HepG2 (cell line): ENCODE measurements around the gene WFDC9. TPM values are rescaled to one million over a fixed set of nuclear protein-coding genes. Genes with fewer than 3 reads are reported as not detected.

Experiments
- ATAC-seq: fragments of 200-7000 bp; cut with Tn5 transposase; 3 replicates; pipeline ENCODE4 v1.9.1; 2020; ENCODE audit warnings: mild to moderate bottlenecking, moderate library complexity
- BruUV-seq: library from RNA; stranded (reverse); fragments of 400-500 nt; replicated peaks from 2 replicates; lab custom pipeline; 2021; lab: Mats Ljungman, UMichigan
- CTCF ChIA-PET: fragments of 300-600 bp; formaldehyde crosslinking; extraction: SDS; loops from one replicate; lab custom pipeline; 2021; ENCODE audit warnings: low total read pairs, inconsistent platforms, low intra/inter-chr PET ratio; lab: Yijun Ruan, JAX
- POLR2A ChIA-PET: fragments of 350-600 bp; sonication (Branson Sonifier 250); formaldehyde crosslinking; loops from one replicate; lab custom pipeline; 2020; ENCODE audit warnings: antibody characterized with exemption, inconsistent platforms; lab: Yijun Ruan, JAX
- DNase-seq: peaks from one replicate; pipeline ENCODE4 v3.0.0-alpha.2; 2015; ENCODE audit warnings: low spot score
- FAIRE-seq: peaks from 3 replicates; lab custom pipeline; 2011; peaks lifted over from hg19 to GRCh38; lab: Jason Lieb, UNC
- H2AFZ ChIP-seq: one replicate; pipeline ENCODE4 v1.6.1; 2011; ENCODE audit warnings: low read length, inconsistent platforms
- H3K27ac ChIP-seq: fragments of 300-600 bp; 3 replicates; pipeline ENCODE4 v1.8.0; 2011; ENCODE audit warnings: mixed run types, mild to moderate bottlenecking, mixed read lengths, low read length, inconsistent platforms; ENCODE audit not compliant: insufficient read depth; ENCODE audit errors: extremely low read length
- H3K27me3 ChIP-seq, 2 experiments: fragments of 200-600 bp in 1 of 2; 2 replicates in 1 of 2; 3 replicates in 1 of 2; pipeline versions ENCODE4 v1.6.0 to v1.8.0; 2011; ENCODE audit warnings: low read length in 2 of 2, mild to moderate bottlenecking in 2 of 2, moderate library complexity in 2 of 2, inconsistent platforms in 1 of 2; ENCODE audit not compliant: insufficient read depth in 2 of 2, control insufficient read depth in 1 of 2
- H3K36me3 ChIP-seq, 2 experiments: fragments of 200-600 bp in 1 of 2; replicated peaks in 1 of 2; 2 replicates in 1 of 2; 3 replicates in 1 of 2; pipeline versions ENCODE4 v1.5.1 to v1.8.0; 2011; ENCODE audit warnings: low read length in 2 of 2, inconsistent platforms in 1 of 2; ENCODE audit not compliant: insufficient read depth in 2 of 2, control insufficient read depth in 1 of 2
- H3K4me1 ChIP-seq: 2 replicates; pipeline ENCODE4 v1.5.1; 2012; ENCODE audit warnings: low read length, inconsistent platforms; ENCODE audit not compliant: insufficient read depth
- H3K4me2 ChIP-seq: 2 replicates; pipeline ENCODE4 v1.6.0; 2011; ENCODE audit warnings: low read depth, low read length, inconsistent platforms
- H3K4me3 ChIP-seq, 3 experiments: fragments of 200-600 bp in 1 of 3; sonication (generic), shearing (Covaris generic) in 1 of 3; replicated peaks in 1 of 3; 2 replicates each; pipeline ENCODE4 v1.5.1; 2011 to 2016; ENCODE audit warnings: low read length in 3 of 3, inconsistent platforms in 2 of 3, low read depth in 2 of 3, mild to moderate bottlenecking in 2 of 3, control low read depth in 1 of 3, mixed read lengths in 1 of 3; ENCODE audit not compliant: insufficient read depth in 1 of 3
- H3K79me2 ChIP-seq: one replicate; pipeline ENCODE4 v1.6.1; 2011; ENCODE audit warnings: low read length, inconsistent platforms; ENCODE audit not compliant: insufficient read depth
- H3K9ac ChIP-seq: 2 replicates; pipeline ENCODE4 v1.6.0; 2011; ENCODE audit warnings: mild to moderate bottlenecking, low read depth, low read length, inconsistent platforms; ENCODE audit not compliant: insufficient read depth
- H3K9me3 ChIP-seq: 2 replicates; pipeline ENCODE4 v1.5.1; 2012; ENCODE audit warnings: mild to moderate bottlenecking, low read length
- H4K20me1 ChIP-seq: 2 replicates; pipeline ENCODE4 v1.6.0; 2011; ENCODE audit warnings: inconsistent platforms, mild to moderate bottlenecking, low read length, moderate library complexity; ENCODE audit not compliant: insufficient read depth
- AHR ChIP-seq: IDR thresholded peaks from 2 replicates; pipeline ENCODE4 v1.6.1; 2018; ENCODE audit warnings: missing genetic modification reagents, missing compliant biosample characterization
- ATRX ChIP-seq: sonication (generic); formaldehyde crosslinking; IDR thresholded peaks from 2 replicates; pipeline ENCODE4 v1.4.0; 2020; ENCODE audit warnings: missing genetic modification reagents, borderline replicate concordance
- GPN1 ChIP-seq: sonication (generic); formaldehyde crosslinking; IDR thresholded peaks from 2 replicates; pipeline ENCODE4 v1.5.1; 2020; ENCODE audit warnings: missing genetic modification reagents, borderline replicate concordance
- NFIC ChIP-seq: IDR thresholded peaks from 2 replicates; pipeline ENCODE4 v1.6.1; 2012; ENCODE audit warnings: mild to moderate bottlenecking, low read length, inconsistent platforms
- NFKB2 ChIP-seq: sonication (generic); formaldehyde crosslinking; IDR thresholded peaks from 2 replicates; pipeline ENCODE4 v1.4.0; 2020; ENCODE audit warnings: missing genetic modification reagents, borderline replicate concordance
- ZNF142 ChIP-seq: sonication (generic); formaldehyde crosslinking; IDR thresholded peaks from 2 replicates; pipeline ENCODE4 v1.4.0; 2020; ENCODE audit warnings: missing genetic modification reagents
- WGBS: methylation state at CpG from one replicate; pipeline ENCODE4 v1.1.6; 2017; ENCODE audit warnings: low lambda C conversion rate; 5-methylcytosine and 5-hydroxymethylcytosine counted together
- in situ Hi-C: cut with HindIII; loops from 2 replicates; pipeline ENCODE4 v1.10.0; 2017; ENCODE audit warnings: low pct_unique_long_range_greater_than_20kb; ENCODE audit not compliant: extremely low pct_ligation_motif_present
- intact Hi-C: fragments of 100-400 bp; cut with micrococcal nuclease; formaldehyde crosslinking; loops from one replicate; pipeline ENCODE4 v1.10.0; 2022; ENCODE audit not compliant: unreplicated experiment
- polyA plus RNA-seq, 8 experiments: library from polyadenylated mRNA; depleted of rRNA in 3 of 8; stranded (reverse) in 7 of 8; unstranded in 1 of 8; fragments of >200 nt; fragmentation: Illumina TruSeq in 4 of 8; extraction: Trizol in 4 of 8; gene quantifications; 2 replicates each; pipeline versions ENCODE4 v1.2.1 to v1.2.3, GENCODE V29; 2011 to 2016; ENCODE audit warnings: low read depth in 4 of 8, missing spikeins in 1 of 8, mixed read lengths in 1 of 8; ENCODE audit not compliant: insufficient read depth in 1 of 8
- total RNA-seq, 5 experiments: library from RNA; depleted of rRNA; stranded (reverse); fragments of >200 nt; fragmentation: Illumina TruSeq; extraction: Trizol; gene quantifications; 2 replicates each; pipeline ENCODE4 v1.2.3, GENCODE V29; 2016; ENCODE audit warnings: low read depth in 1 of 5

WFDC9 gene
- total and polyA plus RNA-seq, 2 of the 13 experiments (the other 11 are each of a cell fraction or from before 2014, with no cell fraction given) = not detected

- TF ChIP-seq ZNF142 = no peak
- TF ChIP-seq GPN1 (CRISPR knock-in tag) = no peak
- TF ChIP-seq NFKB2 = no peak
- no peak for TF ChIP-seq NFIC
- TF ChIP-seq AHR (CRISPR knock-in tag) = no peak
Measured at GRCh38 chr20:45579184-45579583, 51.9 kb downstream of the WFDC9 start, which contains the start of gene WFDC8 (continued).

GRCh38 chr20:45578231-45578630 lies 52.9 kb downstream of the WFDC9 start:
- FAIRE-seq (no peak), ATAC-seq (no peak), DNase-seq (no peak)
- ChIA-PET POLR2A (no interaction called here), CTCF (no interaction called here)
- Histone ChIP-seq H3K27ac (no peak overlapping the region), H3K79me2 (no peaks in the 10 kb centered on the region), H4K20me1 (no peaks in the 10 kb centered on the region), H3K4me3 (no peak overlapping the region), H3K36me3 (no peaks in the 10 kb centered on the region), H3K27me3 (peaks cover 0 to 8% of the 10 kb centered on the region in 2 experiments; a peak in 3 of 5 replicates), H3K4me1 (peaks cover 5% of the 10 kb centered on the region; the same call in 1 of the 2 replicates), H3K9ac (no peak overlapping the region), H3K9me3 (no peaks in the 10 kb centered on the region), H2AFZ (no peak overlapping the region), H3K4me2 (no peak overlapping the region)
- intact Hi-C loops (no loop called here), in situ Hi-C loops (no loop called here)
- no peak for TF ChIP-seq ATRX (CRISPR knock-in tag)
- BruUV-seq = no TSS peak
- 19% methylated on average over 1 of the region's 1 CpG for WGBS
